ENCODE results near the gene FOXF1. TPM values are rescaled to one million over a fixed set of nuclear protein-coding genes. Genes with fewer than 3 reads are reported as not detected.

Gene FOXF1
- not detected for total RNA-seq
- not detected for polyA plus RNA-seq

GRCh38 chr16:86510465-86511261, at the start of gene FOXF1:
Gene FOXF1 (plus strand): TSS chr16:86510527. CDS start chr16:86510570, 43 bp downstream.
- peaks cover 36 to 64% of the 10 kb centered on the region in 2 donors for H3K27me3 Mint-ChIP-seq
- H3K4me1 Mint-ChIP-seq: peaks cover 25 to 42% (median 25%) of the 10 kb centered on the region in 3 donors
- peaks cover 0 to 2% (median 0%) of the 10 kb centered on the region in 3 donors for H3K36me3 Mint-ChIP-seq
- H3K27me3 ChIP-seq (ENCODE audit: insufficient read depth, low read length, poor library complexity, severe bottlenecking): peaks cover 16% of the 10 kb centered on the region
- ChIA-PET CTCF (no interaction called here), POLR2A (no interaction called here)
- DNase-seq: no peak
- peak within 1 kb of the TSS; percentile 75 to 90 (median 83) for H3K4me3 Mint-ChIP-seq
- H3K36me3 ChIP-seq (ENCODE audit: insufficient read depth, low read length): no peaks in the 10 kb centered on the region
- H3K9me3 Mint-ChIP-seq: peaks cover 0 to 1% (median 0%) of the 10 kb centered on the region in 5 donors
- no peak within 1 kb of the TSS for H3K27ac ChIP-seq (ENCODE audit: low read depth, low read length)
- H3K4me1 ChIP-seq (ENCODE audit: insufficient read depth, low read length): no peaks in the 10 kb centered on the region
- no peak within 1 kb of the TSS for H3K27ac Mint-ChIP-seq
- no peaks in the 10 kb centered on the region for H3K9me3 ChIP-seq (ENCODE audit: low read length)
- no peak within 1 kb of the TSS for H3K4me3 ChIP-seq (ENCODE audit: low read length)

DNA sequence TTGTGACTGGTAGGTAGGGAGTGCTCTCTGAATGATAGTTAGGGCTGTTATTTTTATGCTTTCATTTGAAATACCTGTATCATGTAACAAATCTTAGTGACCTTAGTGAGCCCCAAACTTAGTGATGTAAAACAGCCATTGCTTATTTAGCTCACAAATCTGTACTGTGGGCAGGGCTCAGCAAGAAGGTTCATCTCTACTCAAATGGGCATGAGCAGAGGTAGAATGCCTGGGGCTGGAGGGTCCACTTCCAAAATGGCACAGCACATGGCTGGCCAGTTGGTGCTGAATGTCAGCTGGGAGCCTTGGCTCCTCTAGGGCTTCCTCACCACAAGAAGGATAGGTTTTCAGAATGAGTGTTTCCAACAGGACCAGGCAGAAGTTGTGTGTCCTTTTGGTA, 49.3 kb upstream of the FOXF1 start:
- Histone ChIP-seq H3K9me3 (ENCODE audit: low read length) (no peaks in the 10 kb centered on the region), H3K27ac (ENCODE audit: low read depth, low read length) (no peak overlapping the region), H3K4me1 (ENCODE audit: insufficient read depth, low read length) (no peaks in the 10 kb centered on the region), H3K27me3 (ENCODE audit: insufficient read depth, low read length, poor library complexity, severe bottlenecking) (no peaks in the 10 kb centered on the region), H3K4me3 (ENCODE audit: low read length) (no peak overlapping the region), H3K36me3 (ENCODE audit: insufficient read depth, low read length) (no peaks in the 10 kb centered on the region)
- no peak for DNase-seq
- Mint-ChIP-seq H3K4me3 (no peak overlapping the region), H3K4me1 (no peaks in the 10 kb centered on the region), H3K9me3 (peaks cover 0 to 17% (median 9%) of the 10 kb centered on the region in 5 donors), H3K27ac (no peak overlapping the region), H3K27me3 (peaks cover 14 to 16% of the 10 kb centered on the region in 2 donors), H3K36me3 (peaks cover 0 to 2% (median 0%) of the 10 kb centered on the region in 3 donors)
- ChIA-PET POLR2A (no interaction called here), CTCF (no interaction called here)

GRCh38 chr16:86462334-86463084, 47.8 kb upstream of the FOXF1 start:
- Histone ChIP-seq H3K36me3 (ENCODE audit: insufficient read depth, low read length) (no peaks in the 10 kb centered on the region), H3K4me1 (ENCODE audit: insufficient read depth, low read length) (no peaks in the 10 kb centered on the region), H3K4me3 (ENCODE audit: low read length) (no peak overlapping the region), H3K27me3 (ENCODE audit: insufficient read depth, low read length, poor library complexity, severe bottlenecking) (no peaks in the 10 kb centered on the region), H3K9me3 (ENCODE audit: low read length) (no peaks in the 10 kb centered on the region), H3K27ac (ENCODE audit: low read depth, low read length) (no peak overlapping the region)
- Mint-ChIP-seq H3K36me3 (peaks cover 0 to 2% (median 0%) of the 10 kb centered on the region in 3 donors), H3K27ac (peak overlapping the region in 1 of 8 donors; percentile 78), H3K4me1 (no peaks in the 10 kb centered on the region), H3K9me3 (peaks cover 0 to 17% (median 9%) of the 10 kb centered on the region in 5 donors), H3K4me3 (no peak overlapping the region), H3K27me3 (peaks cover 10 to 12% of the 10 kb centered on the region in 2 donors)
- POLR2A ChIA-PET: no interaction called here
- CTCF ChIA-PET: no interaction called here
- DNase-seq: no peak

GRCh38 chr16:86464044-86464443, 46.3 kb upstream of the FOXF1 start:
- Mint-ChIP-seq H3K4me3 (no peak overlapping the region), H3K4me1 (no peaks in the 10 kb centered on the region), H3K27ac (no peak overlapping the region), H3K36me3 (peaks cover 0 to 2% (median 0%) of the 10 kb centered on the region in 3 donors), H3K27me3 (peaks cover 0 to 14% of the 10 kb centered on the region in 2 donors), H3K9me3 (peaks cover 0 to 17% (median 9%) of the 10 kb centered on the region in 5 donors)
- Histone ChIP-seq H3K27ac (ENCODE audit: low read depth, low read length) (no peak overlapping the region), H3K4me1 (ENCODE audit: insufficient read depth, low read length) (no peaks in the 10 kb centered on the region), H3K27me3 (ENCODE audit: insufficient read depth, low read length, poor library complexity, severe bottlenecking) (no peaks in the 10 kb centered on the region), H3K9me3 (ENCODE audit: low read length) (no peaks in the 10 kb centered on the region), H3K4me3 (ENCODE audit: low read length) (no peak overlapping the region), H3K36me3 (ENCODE audit: insufficient read depth, low read length) (no peaks in the 10 kb centered on the region)
- DNase-seq: no peak
- POLR2A ChIA-PET: no interaction called here
- CTCF ChIA-PET: no interaction called here

- Histone ChIP-seq H3K4me3 (ENCODE audit: low read length) (no peak overlapping the region), H3K27ac (ENCODE audit: low read depth, low read length) (no peak overlapping the region), H3K36me3 (ENCODE audit: insufficient read depth, low read length) (no peaks in the 10 kb centered on the region), H3K9me3 (ENCODE audit: low read length) (no peaks in the 10 kb centered on the region), H3K4me1 (ENCODE audit: insufficient read depth, low read length) (no peaks in the 10 kb centered on the region), H3K27me3 (ENCODE audit: insufficient read depth, low read length, poor library complexity, severe bottlenecking) (no peaks in the 10 kb centered on the region)
- H3K27ac Mint-ChIP-seq: no peak overlapping the region
- H3K4me3 Mint-ChIP-seq: no peak overlapping the region
- ChIA-PET CTCF (no interaction called here), POLR2A (no interaction called here)
- peaks cover 0 to 15% (median 9%) of the 10 kb centered on the region in 5 donors for H3K9me3 Mint-ChIP-seq
- H3K36me3 Mint-ChIP-seq: peaks cover 0 to 2% (median 0%) of the 10 kb centered on the region in 3 donors
- DNase-seq: no peak
- H3K27me3 Mint-ChIP-seq: peaks cover 0 to 11% of the 10 kb centered on the region in 2 donors
- no peaks in the 10 kb centered on the region for H3K4me1 Mint-ChIP-seq
Observed at GRCh38 chr16:86465434-86465833, 44.9 kb upstream of the FOXF1 start.

- H3K4me1 ChIP-seq (ENCODE audit: insufficient read depth, low read length): no peaks in the 10 kb centered on the region
- Mint-ChIP-seq H3K4me3 (no peak overlapping the region), H3K27me3 (peaks cover 0 to 11% of the 10 kb centered on the region in 2 donors), H3K4me1 (no peaks in the 10 kb centered on the region), H3K27ac (no peak overlapping the region), H3K9me3 (peaks cover 0 to 9% (median 7%) of the 10 kb centered on the region in 5 donors), H3K36me3 (peaks cover 0 to 2% (median 0%) of the 10 kb centered on the region in 3 donors)
- no peaks in the 10 kb centered on the region for H3K36me3 ChIP-seq (ENCODE audit: insufficient read depth, low read length)
- no peak for DNase-seq
- no peaks in the 10 kb centered on the region for H3K9me3 ChIP-seq (ENCODE audit: low read length)
- H3K27me3 ChIP-seq (ENCODE audit: insufficient read depth, low read length, poor library complexity, severe bottlenecking): no peaks in the 10 kb centered on the region
- ChIA-PET CTCF (no interaction called here), POLR2A (no interaction called here)
- no peak overlapping the region for H3K4me3 ChIP-seq (ENCODE audit: low read length)
- no peak overlapping the region for H3K27ac ChIP-seq (ENCODE audit: low read depth, low read length)
Observed at GRCh38 chr16:86466696-86467406, 43.5 kb upstream of the FOXF1 start.

DNA sequence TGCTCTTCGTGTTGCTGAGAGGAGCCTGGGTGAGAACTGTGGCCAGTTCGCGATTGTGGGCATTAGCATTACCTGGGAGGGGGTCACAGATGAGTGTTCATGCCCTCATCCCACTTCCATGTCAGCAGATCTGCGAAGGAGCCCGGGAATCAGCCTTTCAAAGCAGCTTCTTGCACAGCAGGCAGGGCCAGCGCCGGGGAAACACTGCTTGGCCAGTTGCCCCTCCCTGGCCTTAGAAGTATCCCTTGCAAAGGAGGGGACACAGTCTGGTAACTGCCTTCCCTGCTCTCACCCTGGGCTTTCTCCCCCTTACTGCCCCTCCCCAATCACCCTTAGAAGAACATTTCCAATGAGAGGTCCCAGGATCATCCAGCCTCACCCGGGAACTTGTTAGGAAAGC, 42.8 kb upstream of the FOXF1 start:
- H3K36me3 Mint-ChIP-seq: peaks cover 0 to 2% (median 0%) of the 10 kb centered on the region in 3 donors
- no peak overlapping the region for H3K4me3 Mint-ChIP-seq
- H3K27ac ChIP-seq (ENCODE audit: low read depth, low read length): no peak overlapping the region
- no peaks in the 10 kb centered on the region for H3K4me1 ChIP-seq (ENCODE audit: insufficient read depth, low read length)
- H3K36me3 ChIP-seq (ENCODE audit: insufficient read depth, low read length): no peaks in the 10 kb centered on the region
- H3K27me3 Mint-ChIP-seq: peaks cover 0 to 14% of the 10 kb centered on the region in 2 donors
- no peaks in the 10 kb centered on the region for H3K27me3 ChIP-seq (ENCODE audit: insufficient read depth, low read length, poor library complexity, severe bottlenecking)
- H3K4me1 Mint-ChIP-seq: no peaks in the 10 kb centered on the region
- peaks cover 0 to 9% (median 7%) of the 10 kb centered on the region in 5 donors for H3K9me3 Mint-ChIP-seq
- no peak for DNase-seq
- POLR2A ChIA-PET: no interaction called here
- peak overlapping the region in 1 of 8 donors; percentile 41 for H3K27ac Mint-ChIP-seq
- no peaks in the 10 kb centered on the region for H3K9me3 ChIP-seq (ENCODE audit: low read length)
- no peak overlapping the region for H3K4me3 ChIP-seq (ENCODE audit: low read length)
- CTCF ChIA-PET: no interaction called here

DNA sequence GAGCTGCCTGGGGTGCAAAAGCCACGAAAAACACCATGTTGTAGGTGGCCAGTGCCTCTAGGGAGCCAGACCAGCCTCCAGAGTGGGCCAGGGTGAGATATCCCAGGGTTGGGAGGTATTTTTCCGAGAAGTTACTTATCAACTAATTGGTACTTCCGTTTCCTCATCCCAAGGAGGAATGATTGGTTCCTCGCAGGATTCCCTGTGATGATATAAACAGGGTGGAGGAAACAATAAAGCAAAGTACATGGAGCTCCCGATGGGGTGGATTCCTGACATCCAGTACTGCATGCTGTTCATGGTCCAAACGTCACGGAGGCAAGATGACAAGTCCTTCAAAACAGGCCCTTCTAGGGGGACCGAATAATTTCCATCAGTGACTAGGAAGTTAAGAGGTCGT, 39.4 kb upstream of the FOXF1 start:
- H3K27me3 ChIP-seq (ENCODE audit: insufficient read depth, low read length, poor library complexity, severe bottlenecking): no peaks in the 10 kb centered on the region
- Mint-ChIP-seq H3K4me3 (no peak overlapping the region), H3K9me3 (peaks cover 0 to 3% (median 0%) of the 10 kb centered on the region in 5 donors), H3K27me3 (peaks cover 7 to 19% of the 10 kb centered on the region in 2 donors), H3K36me3 (no peaks in the 10 kb centered on the region), H3K27ac (no peak overlapping the region), H3K4me1 (no peaks in the 10 kb centered on the region)
- no peak for DNase-seq
- H3K36me3 ChIP-seq (ENCODE audit: insufficient read depth, low read length): no peaks in the 10 kb centered on the region
- no peaks in the 10 kb centered on the region for H3K9me3 ChIP-seq (ENCODE audit: low read length)
- ChIA-PET POLR2A (no interaction called here), CTCF (no interaction called here)
- H3K4me1 ChIP-seq (ENCODE audit: insufficient read depth, low read length): no peaks in the 10 kb centered on the region
- no peak overlapping the region for H3K4me3 ChIP-seq (ENCODE audit: low read length)
- no peak overlapping the region for H3K27ac ChIP-seq (ENCODE audit: low read depth, low read length)

Data from CD8-positive, alpha-beta memory T cell (primary cell).